Activated CD4-positive, alpha-beta T cell treated with anti-CD3 and anti-CD28 coated beads, Interleukin-2, amount 50 U/mL, for 4 hours (primary cell): Measurements from ENCODE around the gene PPFIBP2.

Experiments
- DNase-seq, 2 experiments: peaks; one replicate each; pipeline ENCODE4 v3.0.0-alpha.2; 2020

Gene PPFIBP2

GRCh38 chr11:7605186-7605943, 91.6 kb downstream of the PPFIBP2 start:
- no peak for DNase-seq

- no peak for DNase-seq
Measured at GRCh38 chr11:7606496-7606895, 92.7 kb downstream of the PPFIBP2 start.

- no peak for DNase-seq
Measured at GRCh38 chr11:7609015-7609414, 95.2 kb downstream of the PPFIBP2 start.

- no peak for DNase-seq
Measured at GRCh38 chr11:7609521-7609920, 95.7 kb downstream of the PPFIBP2 start.

DNA sequence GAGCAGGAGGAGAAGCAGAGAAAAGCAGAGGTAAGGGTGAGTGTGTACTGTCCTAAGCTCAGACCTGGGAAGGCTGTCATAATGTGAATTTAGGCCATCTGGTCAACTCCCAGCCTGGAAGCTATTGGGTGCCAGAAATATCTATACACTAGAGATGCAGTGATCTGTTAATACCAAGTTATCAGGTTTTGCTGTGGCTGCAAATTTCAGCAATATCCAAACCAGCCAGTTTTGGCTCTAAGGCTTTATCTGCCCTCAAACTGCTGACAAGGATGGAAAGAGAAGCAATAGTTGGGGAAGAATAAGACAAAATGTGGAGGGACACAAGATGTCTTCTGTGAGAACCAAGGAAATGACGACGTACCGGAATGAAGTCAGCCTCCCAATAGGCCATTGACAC, 96.6 kb downstream of the PPFIBP2 start:
- DNase-seq = no peak

GRCh38 chr11:7611411-7611810, 97.6 kb downstream of the PPFIBP2 start:
- DNase-seq = no peak

DNA sequence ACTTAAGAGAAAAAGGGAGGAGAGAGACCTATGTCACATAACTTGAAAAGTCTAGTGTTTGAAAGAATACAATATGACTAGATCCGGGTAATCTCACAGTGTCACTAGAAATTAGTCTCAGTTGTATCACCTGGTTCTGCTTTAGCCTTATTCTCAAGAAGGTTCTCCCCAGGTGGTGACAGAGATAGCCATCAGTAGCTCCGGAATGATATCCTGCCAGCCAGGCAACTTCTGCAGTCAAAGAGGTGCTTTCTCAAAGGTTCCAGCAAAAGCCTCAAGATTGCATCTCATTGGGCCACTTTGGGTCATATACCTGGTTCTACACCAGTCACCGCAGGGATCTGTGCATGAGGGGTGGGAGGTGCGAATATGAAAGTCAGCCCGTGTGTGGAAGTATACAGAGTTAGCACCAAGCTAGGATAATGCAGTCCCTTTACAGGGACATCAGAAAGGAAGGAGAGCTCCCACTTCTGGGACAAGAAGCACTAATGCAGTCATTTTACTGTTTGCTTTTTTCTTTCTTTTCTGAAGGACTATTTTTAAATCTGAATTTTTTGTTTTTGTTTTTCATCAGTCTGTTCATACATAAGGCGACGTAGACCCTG, 98.4 kb downstream of the PPFIBP2 start:
- no peak for DNase-seq

DNA sequence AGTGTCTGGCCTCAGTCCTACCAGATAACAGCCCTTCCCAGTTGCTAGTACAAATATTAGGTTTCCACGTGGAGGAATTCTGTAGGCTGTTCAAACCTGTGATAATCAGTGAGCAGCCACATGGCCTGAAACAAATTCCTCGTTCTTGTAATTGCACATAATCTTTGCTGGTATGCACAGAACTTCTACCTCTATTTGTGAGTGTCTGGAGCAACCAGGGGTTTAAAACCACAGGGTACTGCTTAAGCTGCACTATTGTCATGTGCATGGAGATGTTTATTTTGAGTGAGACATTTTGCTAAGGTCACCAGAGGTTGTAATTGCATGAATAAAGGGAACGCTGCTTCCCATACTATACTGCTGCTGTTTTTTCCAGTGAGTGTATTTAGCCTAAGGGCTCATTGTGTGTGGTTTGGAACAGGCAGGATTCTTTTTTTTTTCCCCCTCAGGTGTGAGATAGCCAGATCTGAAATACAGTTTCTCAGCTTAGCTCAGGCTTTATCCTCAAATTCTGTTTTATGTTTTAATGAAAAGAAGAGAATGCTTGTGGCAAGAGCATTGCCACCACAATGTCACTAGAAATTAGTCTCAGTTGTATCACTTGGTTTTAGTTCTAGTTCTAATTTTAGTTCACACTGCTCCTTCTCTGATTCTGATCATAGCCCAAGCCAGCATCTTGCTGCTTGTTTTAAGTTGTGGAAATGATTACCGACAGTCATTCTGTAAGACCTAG, 99.0 kb downstream of the PPFIBP2 start:
- DNase-seq = no peak

- DNase-seq = no peak
Measured at GRCh38 chr11:7613394-7613720, 99.6 kb downstream of the PPFIBP2 start.

- no peak for DNase-seq
Measured at GRCh38 chr11:7614656-7615055, 100.9 kb downstream of the PPFIBP2 start.

DNA sequence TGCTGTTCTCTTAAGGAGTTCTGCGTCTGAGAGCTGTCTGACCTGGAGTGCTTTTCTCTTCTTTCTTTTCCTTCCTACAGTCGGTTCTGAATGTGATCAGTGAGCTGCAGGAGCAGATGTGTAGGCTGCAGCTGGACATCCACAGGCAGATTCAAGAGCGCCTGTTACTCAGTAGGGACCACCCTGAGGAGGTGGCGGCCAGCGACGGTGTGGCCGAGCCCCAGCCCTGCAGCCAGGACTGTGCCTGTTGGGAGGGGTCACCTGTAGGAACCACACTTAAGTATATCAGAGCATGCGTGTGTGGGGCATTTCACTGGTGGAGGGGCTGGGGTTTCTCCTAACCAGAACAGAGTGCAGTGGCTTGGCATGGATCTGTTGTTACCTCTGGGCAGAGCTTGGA, 103.2 kb downstream of the PPFIBP2 start:
- no peak for DNase-seq

GRCh38 chr11:7619322-7619721, 105.5 kb downstream of the PPFIBP2 start:
- no peak for DNase-seq

DNA sequence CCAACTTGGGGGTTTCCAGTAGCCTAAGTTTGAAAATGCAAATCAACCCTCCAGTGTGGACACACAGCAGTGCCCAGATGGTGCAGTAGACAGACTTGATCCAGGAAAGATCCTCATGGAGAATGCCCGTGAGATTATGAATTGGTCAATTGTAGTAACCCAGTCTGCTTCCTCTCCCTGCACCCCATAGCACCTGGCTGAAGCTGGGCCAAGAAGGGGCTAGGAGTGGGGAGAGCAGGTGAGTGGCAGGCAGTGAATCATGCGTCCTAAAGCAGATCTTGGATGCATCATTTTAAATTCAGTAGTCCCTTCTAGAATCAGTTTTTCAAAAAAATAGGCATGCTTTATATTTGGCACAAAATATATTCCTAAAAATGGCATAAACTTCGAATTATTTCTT, 107.3 kb downstream of the PPFIBP2 start:
- DNase-seq = no peak

DNA sequence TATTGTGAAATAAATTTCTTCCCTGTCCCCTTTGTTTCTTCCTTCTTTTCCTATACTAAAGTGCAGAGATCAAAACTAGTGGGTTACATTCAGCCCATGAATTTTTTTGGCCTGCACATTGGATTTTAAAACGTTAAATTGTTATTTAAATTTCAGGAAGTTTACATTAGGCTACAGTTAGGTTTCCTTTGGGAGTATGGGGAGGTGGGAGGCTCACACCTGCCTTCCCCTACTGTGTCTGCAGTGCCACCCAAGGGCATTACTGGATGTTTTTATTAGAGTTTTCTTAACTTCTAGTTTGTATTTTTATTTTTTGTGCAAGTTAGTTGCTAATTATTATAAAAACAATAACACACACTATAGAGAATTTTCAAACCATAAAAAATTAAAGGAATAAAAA, 107.8 kb downstream of the PPFIBP2 start:
- no peak for DNase-seq

GRCh38 chr11:7622721-7623120, 108.9 kb downstream of the PPFIBP2 start:
- DNase-seq = no peak

DNA sequence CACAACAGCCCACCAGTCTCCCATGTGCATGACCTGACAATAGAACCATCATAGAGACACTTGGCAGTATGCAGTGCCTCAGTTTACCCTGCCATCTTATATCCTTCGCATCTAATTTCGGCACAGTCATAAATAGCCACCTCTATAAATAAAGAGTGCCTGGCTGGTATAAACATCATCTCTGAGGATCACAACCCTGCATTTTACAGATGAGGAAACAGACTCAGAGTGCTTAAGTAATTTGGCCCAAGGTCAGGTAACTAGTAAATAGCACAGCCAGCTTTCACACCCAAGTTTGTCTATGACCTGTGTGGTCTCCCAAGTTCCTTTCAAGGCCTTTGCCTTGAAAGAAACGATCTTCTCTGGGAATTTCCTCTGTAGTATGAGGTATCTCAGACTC, 114.9 kb downstream of the PPFIBP2 start:
- DNase-seq = no peak

DNA sequence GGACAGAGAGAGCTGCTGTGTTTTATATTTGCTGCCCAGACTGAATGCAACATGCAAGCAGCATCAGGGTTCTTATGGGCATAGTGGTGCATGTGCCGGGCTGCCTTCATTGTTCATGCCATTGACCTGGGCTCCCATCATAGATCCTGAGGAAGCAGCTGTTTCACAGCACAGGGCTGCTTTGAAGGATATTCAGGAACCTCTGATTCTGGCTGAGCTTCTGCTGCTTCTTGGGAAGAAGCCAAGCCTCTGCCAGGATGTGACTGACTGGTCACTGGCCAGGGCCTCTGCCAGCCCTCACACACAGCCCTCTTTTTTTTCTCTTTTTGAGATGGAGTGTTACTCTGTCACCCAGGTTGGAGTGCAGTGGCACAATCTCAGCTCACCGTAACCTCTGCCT, 116.2 kb downstream of the PPFIBP2 start:
- no peak for DNase-seq

GRCh38 chr11:7632211-7632610, 118.4 kb downstream of the PPFIBP2 start:
- no peak for DNase-seq

DNA sequence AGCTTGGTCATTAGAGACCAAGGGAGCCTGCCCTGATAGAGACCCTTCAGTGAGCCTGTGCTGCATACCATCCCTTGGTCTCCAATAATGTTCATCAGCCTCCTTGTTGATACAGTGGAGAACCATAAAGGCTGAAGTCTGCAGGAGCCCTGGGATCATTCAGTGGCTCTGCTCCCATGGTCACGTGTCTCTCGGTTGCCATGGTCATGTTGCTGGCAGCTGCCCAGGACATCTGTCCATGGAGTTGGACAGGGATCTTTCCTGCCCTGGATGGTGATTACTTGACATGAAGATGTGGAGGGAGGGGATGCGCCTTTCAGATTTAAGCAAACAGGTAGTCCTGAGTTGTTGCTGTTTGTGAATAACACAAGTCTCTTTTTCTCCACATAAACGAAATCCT, 121.3 kb downstream of the PPFIBP2 start:
- no peak for DNase-seq

DNA sequence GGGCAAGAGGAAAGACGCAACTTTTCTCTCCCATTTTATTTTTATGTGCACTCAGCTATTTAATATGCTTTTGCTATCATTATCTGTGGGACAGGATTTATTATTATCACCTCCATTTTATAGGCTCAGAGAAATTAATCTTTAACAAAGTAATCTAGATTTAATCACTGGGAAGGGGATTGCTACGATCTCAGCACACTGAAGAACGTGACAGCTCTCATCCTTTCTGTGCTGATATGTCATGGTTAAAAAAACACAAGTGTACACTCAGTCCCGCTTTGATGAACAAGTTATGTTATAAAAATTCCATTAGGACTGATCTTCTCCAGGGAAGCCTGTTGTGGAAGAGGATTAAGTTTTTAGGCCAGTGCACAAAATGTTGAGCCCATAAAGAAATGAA, 121.9 kb downstream of the PPFIBP2 start:
- DNase-seq = no peak

DNA sequence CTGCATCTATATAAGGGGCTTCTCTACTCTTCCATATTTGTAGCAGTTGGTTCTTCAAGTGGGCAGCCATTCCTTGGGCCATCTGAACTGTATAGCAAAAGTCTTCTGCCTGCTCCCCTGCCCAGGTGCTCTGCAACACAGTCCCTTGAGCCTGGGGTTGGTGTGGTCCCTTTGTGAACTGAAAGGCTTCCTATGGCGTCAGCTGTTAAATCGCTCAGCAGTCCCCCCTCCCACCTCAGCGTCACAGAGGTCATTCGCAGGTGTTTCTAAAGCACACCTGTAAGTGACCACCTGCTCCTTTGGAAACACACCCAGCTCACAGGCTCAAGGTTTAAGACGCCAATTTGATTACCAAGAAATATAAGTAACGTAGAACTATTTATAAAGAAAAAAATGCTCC, 122.6 kb downstream of the PPFIBP2 start:
- no peak for DNase-seq

DNA sequence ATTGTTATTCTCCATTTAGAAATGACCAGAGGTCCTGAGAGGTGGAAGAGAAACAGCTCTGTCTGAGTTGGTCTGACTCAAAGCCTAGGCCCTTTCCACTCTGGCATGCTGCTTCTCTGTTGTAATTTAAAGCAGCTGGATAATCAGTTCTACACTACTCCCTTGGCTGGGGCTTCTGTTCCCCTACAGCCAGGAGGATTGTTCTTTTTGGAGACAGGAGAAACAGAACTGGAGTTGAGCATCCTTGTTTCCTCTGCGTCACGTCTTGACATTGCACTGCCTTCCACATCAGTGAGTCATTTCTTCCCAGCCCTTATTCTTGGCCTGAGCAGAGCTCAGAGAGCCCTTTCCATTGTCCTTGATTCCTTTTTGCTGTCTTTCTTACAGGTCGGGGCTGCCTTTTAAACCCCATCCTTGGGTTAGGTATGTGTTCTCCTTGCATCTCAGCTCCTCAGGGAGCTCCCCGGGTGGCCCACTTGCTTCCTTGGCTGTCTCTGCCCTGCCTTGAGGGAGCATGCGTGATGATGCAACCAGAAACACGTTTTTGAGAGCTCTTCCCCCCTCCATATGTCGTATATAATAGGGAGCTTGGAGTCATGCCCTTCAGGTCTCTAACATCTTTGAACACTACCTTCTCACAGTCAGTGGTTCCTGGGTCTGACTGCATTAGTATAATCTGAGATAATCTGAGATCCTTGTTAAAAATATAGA, 123.8 kb downstream of the PPFIBP2 start:
- DNase-seq = no peak
